Measurements from ENCODE around the gene GNPNAT1.

GNPNAT1 gene

GRCh38 chr14:52792097-52792415, 649 bp upstream of the GNPNAT1 start:
- peaks cover 12% of the 10 kb centered on the region for H3K4me1 ChIP-seq (ENCODE audit: control insufficient read depth, insufficient read depth, low read length, poor library complexity, severe bottlenecking)
- H3K4me3 ChIP-seq (ENCODE audit: insufficient read depth, low read depth, low read length, poor library complexity, severe bottlenecking), result peak overlapping the region; percentile 85
- H3K27ac ChIP-seq (ENCODE audit: insufficient read depth, low read length, poor library complexity, severe bottlenecking), result peak overlapping the region; percentile 49

GRCh38 chr14:52790756-52791222, 618 bp downstream of the GNPNAT1 start:
- H3K36me3 ChIP-seq (ENCODE audit: control insufficient read depth, insufficient read depth, low read length), result no peaks in the 10 kb centered on the region
- peak overlapping the region; percentile 85 for H3K4me3 ChIP-seq (ENCODE audit: insufficient read depth, low read depth, low read length, poor library complexity, severe bottlenecking)
- H3K9me3 ChIP-seq (ENCODE audit: control insufficient read depth, low read length), result no peaks in the 10 kb centered on the region
- peak overlapping the region; percentile 60 for H3K27ac ChIP-seq (ENCODE audit: insufficient read depth, low read length, poor library complexity, severe bottlenecking)
- no peak for DNase-seq
- H3K27me3 ChIP-seq (replicated peaks; ENCODE audit: control insufficient read depth, insufficient read depth, low read length, poor library complexity, severe bottlenecking), result no peaks in the 10 kb centered on the region
- peaks cover 12% of the 10 kb centered on the region for H3K4me1 ChIP-seq (ENCODE audit: control insufficient read depth, insufficient read depth, low read length, poor library complexity, severe bottlenecking)

More at GRCh38 chr14:52792097-52792415, 649 bp upstream of the GNPNAT1 start:
- Histone ChIP-seq H3K27me3 (replicated peaks; ENCODE audit: control insufficient read depth, insufficient read depth, low read length, poor library complexity, severe bottlenecking) (no peaks in the 10 kb centered on the region), H3K36me3 (ENCODE audit: control insufficient read depth, insufficient read depth, low read length) (no peaks in the 10 kb centered on the region), H3K9me3 (ENCODE audit: control insufficient read depth, low read length) (no peaks in the 10 kb centered on the region)
- no peak for DNase-seq

DNA sequence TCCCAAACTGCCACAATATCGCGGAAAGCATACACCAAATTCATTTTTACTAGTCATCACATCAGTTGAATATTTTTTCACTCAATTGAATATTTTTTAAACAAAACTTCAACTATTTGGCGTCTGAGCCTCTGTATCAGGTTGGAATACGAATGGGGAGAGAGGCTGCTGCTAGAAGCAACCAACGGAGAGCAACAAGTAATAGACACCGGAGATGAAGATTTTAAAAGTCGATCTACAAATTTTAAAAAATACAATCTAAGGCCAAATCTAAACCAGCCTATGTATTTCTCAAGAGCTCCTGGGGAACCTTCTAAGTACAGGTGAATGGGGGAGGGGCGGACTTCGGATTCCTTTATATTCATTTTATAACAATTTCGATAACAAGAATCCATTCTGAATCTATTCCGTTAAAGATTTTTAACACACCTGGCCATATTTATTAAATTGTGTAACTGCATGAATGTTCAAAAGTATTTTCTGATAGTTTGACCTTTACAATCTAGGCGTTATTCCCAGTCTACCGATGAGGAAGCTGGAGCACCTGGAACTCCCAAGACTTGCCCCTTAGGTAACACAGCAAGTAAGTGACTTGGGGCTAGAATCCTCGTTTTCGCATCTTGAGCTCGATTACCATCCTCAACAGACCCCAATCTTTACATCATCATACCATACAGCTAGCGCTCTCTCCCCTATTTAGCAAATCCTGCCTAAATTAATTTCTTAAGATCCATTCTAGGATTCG, 1.2 kb downstream of the GNPNAT1 start:
- no peaks in the 10 kb centered on the region for H3K9me3 ChIP-seq (ENCODE audit: control insufficient read depth, low read length)
- H3K36me3 ChIP-seq (ENCODE audit: control insufficient read depth, insufficient read depth, low read length), result no peaks in the 10 kb centered on the region
- no peak overlapping the region for H3K27ac ChIP-seq (ENCODE audit: insufficient read depth, low read length, poor library complexity, severe bottlenecking)
- peaks cover 12% of the 10 kb centered on the region for H3K4me1 ChIP-seq (ENCODE audit: control insufficient read depth, insufficient read depth, low read length, poor library complexity, severe bottlenecking)
- H3K27me3 ChIP-seq (replicated peaks; ENCODE audit: control insufficient read depth, insufficient read depth, low read length, poor library complexity, severe bottlenecking), result no peaks in the 10 kb centered on the region
- DNase-seq, result no peak
- no peak overlapping the region for H3K4me3 ChIP-seq (ENCODE audit: insufficient read depth, low read depth, low read length, poor library complexity, severe bottlenecking)

DNA sequence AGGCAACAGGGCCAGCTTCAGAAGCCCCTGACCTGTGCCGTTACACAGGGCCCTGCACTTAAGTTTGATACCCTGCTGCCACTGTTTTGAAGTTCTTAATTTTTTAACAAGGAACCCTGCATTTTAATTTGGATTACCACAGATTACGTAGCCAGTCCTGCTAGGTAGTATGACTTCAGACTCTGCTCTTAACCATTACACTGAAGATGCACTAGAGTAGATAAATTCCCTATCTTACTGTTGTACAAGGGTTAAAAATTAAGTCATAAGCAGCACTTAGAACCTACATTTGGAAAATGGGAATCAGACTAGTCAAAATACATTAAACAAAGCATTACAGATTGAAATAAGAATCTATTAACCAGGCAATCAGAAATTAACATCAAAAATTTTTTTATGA, 2.3 kb downstream of the GNPNAT1 start:
- peaks cover 12% of the 10 kb centered on the region for H3K4me1 ChIP-seq (ENCODE audit: control insufficient read depth, insufficient read depth, low read length, poor library complexity, severe bottlenecking)
- H3K27me3 ChIP-seq (replicated peaks; ENCODE audit: control insufficient read depth, insufficient read depth, low read length, poor library complexity, severe bottlenecking), result no peaks in the 10 kb centered on the region
- H3K9me3 ChIP-seq (ENCODE audit: control insufficient read depth, low read length), result no peaks in the 10 kb centered on the region
- no peak overlapping the region for H3K27ac ChIP-seq (ENCODE audit: insufficient read depth, low read length, poor library complexity, severe bottlenecking)
- no peak overlapping the region for H3K4me3 ChIP-seq (ENCODE audit: insufficient read depth, low read depth, low read length, poor library complexity, severe bottlenecking)
- H3K36me3 ChIP-seq (ENCODE audit: control insufficient read depth, insufficient read depth, low read length), result no peaks in the 10 kb centered on the region
- DNase-seq, result no peak

- Histone ChIP-seq H3K4me1 (ENCODE audit: control insufficient read depth, insufficient read depth, low read length, poor library complexity, severe bottlenecking) (peaks cover 12% of the 10 kb centered on the region), H3K27me3 (replicated peaks; ENCODE audit: control insufficient read depth, insufficient read depth, low read length, poor library complexity, severe bottlenecking) (no peaks in the 10 kb centered on the region), H3K9me3 (ENCODE audit: control insufficient read depth, low read length) (no peaks in the 10 kb centered on the region), H3K27ac (ENCODE audit: insufficient read depth, low read length, poor library complexity, severe bottlenecking) (no peak overlapping the region), H3K36me3 (ENCODE audit: control insufficient read depth, insufficient read depth, low read length) (no peaks in the 10 kb centered on the region), H3K4me3 (ENCODE audit: insufficient read depth, low read depth, low read length, poor library complexity, severe bottlenecking) (no peak overlapping the region)
- no peak for DNase-seq
Measured at GRCh38 chr14:52786887-52787286, 4.5 kb downstream of the GNPNAT1 start.

DNA sequence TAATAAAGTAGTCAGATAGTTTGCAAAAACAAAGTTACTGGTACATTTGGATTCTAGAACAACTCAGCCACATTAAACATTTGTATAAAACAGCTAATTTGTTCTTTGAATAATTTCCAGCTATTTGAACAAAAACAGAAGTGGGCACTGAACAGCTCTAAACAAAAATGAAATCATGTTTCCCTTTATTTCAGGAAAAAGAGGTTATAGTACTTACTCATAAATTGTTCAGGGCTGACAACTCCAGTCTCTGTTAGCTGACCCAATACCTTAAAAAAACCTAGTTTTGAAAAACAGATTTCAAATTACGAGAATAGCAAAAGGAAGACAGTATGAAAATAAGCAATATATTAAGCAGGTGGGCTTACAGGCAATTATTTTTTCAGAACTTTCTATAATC, 8.2 kb downstream of the GNPNAT1 start:
- no peaks in the 10 kb centered on the region for H3K9me3 ChIP-seq (ENCODE audit: control insufficient read depth, low read length)

GRCh38 chr14:52781629-52782028, 9.8 kb downstream of the GNPNAT1 start:
- no peak overlapping the region for H3K4me3 ChIP-seq (ENCODE audit: insufficient read depth, low read depth, low read length, poor library complexity, severe bottlenecking)
- DNase-seq, result no peak

More for the DNA sequence above, 8.2 kb downstream of the GNPNAT1 start:
- no peaks in the 10 kb centered on the region for H3K4me1 ChIP-seq (ENCODE audit: control insufficient read depth, insufficient read depth, low read length, poor library complexity, severe bottlenecking)
- no peak for DNase-seq
- no peak overlapping the region for H3K4me3 ChIP-seq (ENCODE audit: insufficient read depth, low read depth, low read length, poor library complexity, severe bottlenecking)
- H3K27ac ChIP-seq (ENCODE audit: insufficient read depth, low read length, poor library complexity, severe bottlenecking), result no peak overlapping the region
- H3K27me3 ChIP-seq (replicated peaks; ENCODE audit: control insufficient read depth, insufficient read depth, low read length, poor library complexity, severe bottlenecking), result no peaks in the 10 kb centered on the region
- no peaks in the 10 kb centered on the region for H3K36me3 ChIP-seq (ENCODE audit: control insufficient read depth, insufficient read depth, low read length)

GRCh38 chr14:52780893-52781292, 10.5 kb downstream of the GNPNAT1 start:
- no peak for DNase-seq
- Histone ChIP-seq H3K4me1 (ENCODE audit: control insufficient read depth, insufficient read depth, low read length, poor library complexity, severe bottlenecking) (no peaks in the 10 kb centered on the region), H3K4me3 (ENCODE audit: insufficient read depth, low read depth, low read length, poor library complexity, severe bottlenecking) (no peak overlapping the region), H3K27me3 (replicated peaks; ENCODE audit: control insufficient read depth, insufficient read depth, low read length, poor library complexity, severe bottlenecking) (no peaks in the 10 kb centered on the region), H3K27ac (ENCODE audit: insufficient read depth, low read length, poor library complexity, severe bottlenecking) (no peak overlapping the region), H3K36me3 (ENCODE audit: control insufficient read depth, insufficient read depth, low read length) (peaks cover 3% of the 10 kb centered on the region), H3K9me3 (ENCODE audit: control insufficient read depth, low read length) (no peaks in the 10 kb centered on the region)

More at GRCh38 chr14:52781629-52782028, 9.8 kb downstream of the GNPNAT1 start:
- Histone ChIP-seq H3K9me3 (ENCODE audit: control insufficient read depth, low read length) (no peaks in the 10 kb centered on the region), H3K27ac (ENCODE audit: insufficient read depth, low read length, poor library complexity, severe bottlenecking) (no peak overlapping the region), H3K4me1 (ENCODE audit: control insufficient read depth, insufficient read depth, low read length, poor library complexity, severe bottlenecking) (no peaks in the 10 kb centered on the region), H3K27me3 (replicated peaks; ENCODE audit: control insufficient read depth, insufficient read depth, low read length, poor library complexity, severe bottlenecking) (no peaks in the 10 kb centered on the region), H3K36me3 (ENCODE audit: control insufficient read depth, insufficient read depth, low read length) (peaks cover 2% of the 10 kb centered on the region)

GRCh38 chr14:52778702-52779101, 12.7 kb downstream of the GNPNAT1 start:
- Histone ChIP-seq H3K4me1 (ENCODE audit: control insufficient read depth, insufficient read depth, low read length, poor library complexity, severe bottlenecking) (no peaks in the 10 kb centered on the region), H3K36me3 (ENCODE audit: control insufficient read depth, insufficient read depth, low read length) (peaks cover 3% of the 10 kb centered on the region), H3K27ac (ENCODE audit: insufficient read depth, low read length, poor library complexity, severe bottlenecking) (no peak overlapping the region), H3K27me3 (replicated peaks; ENCODE audit: control insufficient read depth, insufficient read depth, low read length, poor library complexity, severe bottlenecking) (no peaks in the 10 kb centered on the region), H3K4me3 (ENCODE audit: insufficient read depth, low read depth, low read length, poor library complexity, severe bottlenecking) (no peak overlapping the region), H3K9me3 (ENCODE audit: control insufficient read depth, low read length) (no peaks in the 10 kb centered on the region)
- DNase-seq, result no peak

- no peak for DNase-seq
- H3K36me3 ChIP-seq (ENCODE audit: control insufficient read depth, insufficient read depth, low read length), result peaks cover 10% of the 10 kb centered on the region
Measured at GRCh38 chr14:52776816-52777215, 14.6 kb downstream of the GNPNAT1 start.

More at GRCh38 chr14:52776816-52777215, 14.6 kb downstream of the GNPNAT1 start:
- no peak overlapping the region for H3K27ac ChIP-seq (ENCODE audit: insufficient read depth, low read length, poor library complexity, severe bottlenecking)
- no peaks in the 10 kb centered on the region for H3K27me3 ChIP-seq (replicated peaks; ENCODE audit: control insufficient read depth, insufficient read depth, low read length, poor library complexity, severe bottlenecking)
- H3K4me1 ChIP-seq (ENCODE audit: control insufficient read depth, insufficient read depth, low read length, poor library complexity, severe bottlenecking), result no peaks in the 10 kb centered on the region
- H3K4me3 ChIP-seq (ENCODE audit: insufficient read depth, low read depth, low read length, poor library complexity, severe bottlenecking), result no peak overlapping the region
- H3K9me3 ChIP-seq (ENCODE audit: control insufficient read depth, low read length), result no peaks in the 10 kb centered on the region

All from effector memory CD4-positive, alpha-beta T cell (primary cell).